HL-60/S4 (cell line): ENCODE data around the gene STOM.

Experiments used
- in situ Hi-C: fragments of 300-500 bp; cut with MboI; formaldehyde crosslinking; loops from 2 replicates; pipeline ENCODE4 v1.14.3; 2022; ENCODE audit warnings: low sequenced_read_pairs

Gene STOM

DNA sequence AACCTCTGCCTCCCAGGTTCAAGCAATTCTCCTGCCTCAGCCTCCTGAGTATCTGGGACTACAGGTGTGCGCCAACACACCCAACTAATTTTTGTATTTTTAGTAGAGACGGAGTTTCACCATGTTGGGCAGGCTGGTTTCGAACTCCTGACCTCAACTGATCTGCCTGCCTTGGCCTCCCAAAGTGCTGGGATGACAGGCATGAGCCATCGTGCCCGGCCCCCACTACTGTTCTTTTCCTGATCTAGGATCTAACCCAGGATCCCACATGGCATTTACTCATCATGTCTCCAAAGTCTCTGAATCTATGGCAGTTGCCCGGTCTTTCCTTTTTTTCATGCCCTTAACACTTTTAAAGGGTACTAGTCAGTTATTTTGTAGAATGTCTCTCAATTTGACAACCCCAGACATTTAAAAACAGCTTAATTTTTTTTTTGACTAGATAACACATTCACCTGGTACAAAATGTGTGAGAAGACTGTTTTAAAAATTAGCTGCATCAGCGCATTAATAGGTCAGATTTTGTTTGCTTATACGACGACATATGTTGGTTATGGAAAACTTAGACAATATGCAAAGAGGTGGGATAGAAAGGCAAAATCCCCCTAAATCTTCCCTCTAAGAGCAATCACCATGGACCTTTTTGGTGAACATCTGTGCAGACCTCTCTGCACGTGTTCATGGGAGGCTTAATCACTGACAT, 46.5 kb downstream of the STOM start:
- in situ Hi-C loops: no loop called here

DNA sequence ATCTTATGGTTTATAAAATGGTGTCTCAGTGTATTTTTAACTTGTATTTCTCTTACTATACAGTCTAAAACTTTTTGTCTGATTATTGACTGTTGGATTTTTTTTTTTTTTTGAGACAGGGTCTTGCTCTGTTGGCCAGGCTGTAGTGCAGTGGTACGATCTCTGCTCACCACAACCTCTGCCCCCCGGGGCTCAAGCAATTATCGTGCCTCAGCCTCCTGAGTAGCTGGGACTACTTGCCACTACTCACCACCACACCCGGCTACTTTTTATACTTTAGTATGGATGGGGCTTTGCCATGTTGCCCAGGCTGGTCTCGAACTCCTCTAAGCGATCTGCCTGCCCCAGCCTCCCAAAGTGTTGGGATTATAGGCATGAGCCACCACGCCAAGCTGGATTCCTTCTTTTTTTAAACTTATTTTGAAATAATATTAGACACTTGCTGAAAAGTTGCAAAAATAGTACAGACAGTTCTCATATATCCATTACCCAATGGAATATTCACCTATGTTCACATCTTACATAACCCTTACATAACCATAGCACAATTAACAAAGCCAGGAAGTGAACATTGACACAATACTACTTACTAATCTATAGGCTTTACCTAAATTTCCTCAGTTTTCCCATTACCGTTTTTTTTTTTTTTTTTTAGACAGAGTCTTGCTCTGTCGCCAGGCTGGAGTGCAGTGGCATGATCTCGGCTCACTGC, 47.2 kb downstream of the STOM start:
- in situ Hi-C loops: no loop called here

- in situ Hi-C loops: no loop called here
These were observed 47.9 kb downstream of the STOM start for GRCh38 chr9:121322037-121322736.

- in situ Hi-C loops: no loop called here
These were observed 49.0 kb downstream of the STOM start for GRCh38 chr9:121321016-121321503.

- in situ Hi-C loops: loop anchor here (5.0 to 10.0 kb wide), 2 partner anchors 78 to 105 kb away; no protein-coding TSS in a partner anchor
These were observed 50.7 kb downstream of the STOM start for GRCh38 chr9:121319383-121319780.

- in situ Hi-C loops: loop anchor here (5.0 to 10.0 kb wide), 2 partner anchors 78 to 104 kb away; no protein-coding TSS in a partner anchor
These were observed 51.2 kb downstream of the STOM start for GRCh38 chr9:121318631-121319382.

- in situ Hi-C loops: loop anchor here (5.0 to 10.0 kb wide), 2 partner anchors 79 to 103 kb away; no protein-coding TSS in a partner anchor
These were observed 52.1 kb downstream of the STOM start for GRCh38 chr9:121317737-121318630.

DNA sequence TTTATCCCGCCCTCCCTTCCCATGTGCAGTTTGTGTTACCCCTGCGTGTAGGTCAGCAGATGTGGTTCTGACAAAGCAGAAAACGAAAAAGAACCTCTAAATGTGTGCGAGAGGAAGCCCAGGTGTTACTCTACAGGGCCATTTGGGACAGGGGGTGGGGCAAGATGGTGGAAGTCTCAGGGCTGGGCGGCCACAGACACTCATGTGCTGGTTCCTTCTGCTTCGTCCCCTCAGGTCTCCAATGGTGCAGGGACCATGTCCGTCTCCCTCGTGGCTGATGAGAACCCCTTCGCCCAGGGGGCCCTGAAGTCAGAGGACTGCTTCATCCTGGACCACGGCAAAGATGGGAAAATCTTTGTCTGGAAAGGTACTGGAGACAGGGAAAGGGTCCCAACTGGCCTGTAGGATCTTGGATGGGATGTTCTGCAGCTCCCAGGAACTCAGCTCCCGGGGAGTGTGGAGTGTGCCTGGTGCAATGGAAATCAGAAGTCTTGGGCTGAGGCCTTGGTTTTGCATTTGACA, 53.1 kb downstream of the STOM start:
- in situ Hi-C loops: loop anchor here (5.0 to 10.0 kb wide), 2 partner anchors 80 to 102 kb away; no protein-coding TSS in a partner anchor

DNA sequence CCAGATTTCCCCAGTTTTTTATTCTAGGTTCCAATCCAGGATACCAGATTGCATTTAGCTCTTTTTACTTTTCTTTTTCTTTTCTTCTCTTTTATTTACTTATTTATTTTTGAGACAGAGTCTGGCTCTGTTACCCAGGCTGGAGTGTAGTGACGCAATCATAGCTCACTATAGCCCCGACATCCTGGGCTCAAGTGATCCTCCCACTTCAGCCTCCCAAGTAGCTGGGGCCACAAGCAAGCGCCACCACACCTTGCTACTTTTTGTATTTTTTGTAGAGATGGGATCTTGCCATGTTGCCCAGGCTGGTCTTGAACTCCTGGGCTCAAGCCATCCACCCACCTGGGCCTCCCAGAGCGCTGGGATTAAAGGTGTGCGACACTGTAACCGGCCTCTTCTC, 53.7 kb downstream of the STOM start:
- in situ Hi-C loops: loop anchor here (5.0 to 10.0 kb wide), 2 partner anchors 81 to 102 kb away; no protein-coding TSS in a partner anchor

GRCh38 chr9:121313458-121314152, 56.4 kb downstream of the STOM start:
- in situ Hi-C loops: loop anchor here (10.0 kb wide), 1 partner anchor 99 kb away; no protein-coding TSS in a partner anchor

GRCh38 chr9:121312169-121312568, 57.9 kb downstream of the STOM start:
- in situ Hi-C loops: loop anchor here (10.0 kb wide), 1 partner anchor 97 kb away; no protein-coding TSS in a partner anchor

GRCh38 chr9:121310571-121310970, 59.5 kb downstream of the STOM start:
- in situ Hi-C loops: loop anchor here (10.0 kb wide), 1 partner anchor 96 kb away; no protein-coding TSS in a partner anchor

- in situ Hi-C loops: loop anchor here (10.0 kb wide), 1 partner anchor 95 kb away; no protein-coding TSS in a partner anchor
These were observed 60.1 kb downstream of the STOM start for GRCh38 chr9:121309833-121310425.

- in situ Hi-C loops: no loop called here
These were observed 60.9 kb downstream of the STOM start for GRCh38 chr9:121309171-121309570.

DNA sequence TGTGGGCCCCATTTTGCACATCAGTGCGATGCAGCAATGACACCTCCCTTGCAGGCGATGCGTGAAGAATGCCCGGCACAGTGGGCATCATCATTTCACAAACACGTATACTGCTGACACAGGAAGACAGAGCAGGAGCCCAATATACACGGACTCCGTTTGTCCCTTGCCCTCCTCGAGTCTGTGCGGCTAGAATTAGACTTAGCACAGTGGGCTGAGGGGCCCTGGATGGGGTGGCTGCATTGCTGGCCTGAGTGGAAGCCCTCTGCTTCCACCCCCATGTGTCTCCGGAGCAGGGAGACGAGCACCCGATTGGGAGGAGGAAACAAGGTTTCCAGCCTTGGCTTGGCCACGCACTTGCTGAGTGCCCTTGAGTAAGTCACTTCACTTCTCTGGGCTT, 61.3 kb downstream of the STOM start:
- in situ Hi-C loops: no loop called here

- in situ Hi-C loops: no loop called here
These were observed 62.1 kb downstream of the STOM start for GRCh38 chr9:121307976-121308375.

- in situ Hi-C loops: no loop called here
These were observed 64.6 kb downstream of the STOM start for GRCh38 chr9:121305269-121305994.
